Esophagus muscularis mucosa (tissue), 4 donors: ENCODE results near the gene DAB2IP.

Experiments used
- EP300 ChIP-seq: sonication (generic); formaldehyde crosslinking; IDR thresholded peaks from one replicate; pipeline ENCODE4 v1.6.1; 2017; ENCODE audit warnings: antibody characterized with exemption
- POLR2A ChIP-seq: fragments of 450-650 bp; IDR thresholded peaks from one replicate; pipeline ENCODE4 v1.6.1; 2017; ENCODE audit warnings: antibody characterized with exemption, moderate library complexity, mild to moderate bottlenecking, low read depth
- TF ChIP-seq, protein P1 (sequence below), 3 experiments: fragments of 200-600 bp in 2 of 3; fragments of 450-650 bp in 1 of 3; sonication (generic) in 2 of 3; IDR thresholded peaks; one replicate each; pipeline ENCODE4 v1.5.1; 2017 to 2019; ENCODE audit warnings: antibody characterized with exemption in 3 of 3, mild to moderate bottlenecking in 2 of 3, moderate library complexity in 1 of 3

- TF ChIP-seq POLR2A (no peak), EP300 (no peak)
- TF ChIP-seq, protein P1, sequence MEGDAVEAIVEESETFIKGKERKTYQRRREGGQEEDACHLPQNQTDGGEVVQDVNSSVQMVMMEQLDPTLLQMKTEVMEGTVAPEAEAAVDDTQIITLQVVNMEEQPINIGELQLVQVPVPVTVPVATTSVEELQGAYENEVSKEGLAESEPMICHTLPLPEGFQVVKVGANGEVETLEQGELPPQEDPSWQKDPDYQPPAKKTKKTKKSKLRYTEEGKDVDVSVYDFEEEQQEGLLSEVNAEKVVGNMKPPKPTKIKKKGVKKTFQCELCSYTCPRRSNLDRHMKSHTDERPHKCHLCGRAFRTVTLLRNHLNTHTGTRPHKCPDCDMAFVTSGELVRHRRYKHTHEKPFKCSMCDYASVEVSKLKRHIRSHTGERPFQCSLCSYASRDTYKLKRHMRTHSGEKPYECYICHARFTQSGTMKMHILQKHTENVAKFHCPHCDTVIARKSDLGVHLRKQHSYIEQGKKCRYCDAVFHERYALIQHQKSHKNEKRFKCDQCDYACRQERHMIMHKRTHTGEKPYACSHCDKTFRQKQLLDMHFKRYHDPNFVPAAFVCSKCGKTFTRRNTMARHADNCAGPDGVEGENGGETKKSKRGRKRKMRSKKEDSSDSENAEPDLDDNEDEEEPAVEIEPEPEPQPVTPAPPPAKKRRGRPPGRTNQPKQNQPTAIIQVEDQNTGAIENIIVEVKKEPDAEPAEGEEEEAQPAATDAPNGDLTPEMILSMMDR (IDR thresholded peaks at IDR 0.05) = no peak
These were observed 89.9 kb downstream of the DAB2IP start for GRCh38 chr9:121741228-121741918.
